Measurements from ENCODE around the gene RHOT2. TPM values are rescaled to one million over a fixed set of nuclear protein-coding genes. Genes with fewer than 3 reads are reported as not detected.

RHOT2 gene
- total and polyA plus RNA-seq, 9 of the 15 experiments (the other 6 are each of a cell fraction or from before 2014, with no cell fraction given): 5.0 to 373 (median 112) TPM

GRCh38 chr16:635573-636205 lies 32.2 kb upstream of the RHOT2 start (continued):
- TF ChIP-seq REST (IDR thresholded peaks at IDR 0.05; ENCODE audit: borderline replicate concordance) (no peak), REST (CRISPR knock-in tag; IDR thresholded peaks at IDR 0.05; ENCODE audit: low read depth) (peak; percentile 34; the same call in 1 of the 2 replicates), SUPT5H (IDR thresholded peaks at IDR 0.05) (0 out of 2 replicates have a peak, but pooled peaks have one; percentile 60), KAT7 (CRISPR knock-in tag; IDR thresholded peaks at IDR 0.05; ENCODE audit: borderline replicate concordance) (peak; percentile 99), ZNF586 (CRISPR knock-in tag; conservative IDR thresholded peaks at IDR 0.05) (no peak), ZNF780A (CRISPR knock-in tag; IDR thresholded peaks at IDR 0.05) (no peak), FOXO4 (CRISPR knock-in tag; IDR thresholded peaks at IDR 0.05) (0 out of 2 replicates have a peak, but pooled peaks have one; percentile 40), CGGBP1 (CRISPR knock-in tag; IDR thresholded peaks at IDR 0.05) (no peak), GTF3C2 (IDR thresholded peaks at IDR 0.05; ENCODE audit: borderline replicate concordance, extremely low read depth, insufficient read length) (no peak), SRSF3 (IDR thresholded peaks at IDR 0.05; ENCODE audit: insufficient read depth, low read length) (no peak), PKNOX1 (IDR thresholded peaks at IDR 0.05) (no peak)

Data from K562 (cell line).